LNCaP clone FGC (cell line): ENCODE results near the gene GRIP1.

ENCODE experiments used
- DNase-seq: peaks from one replicate; pipeline ENCODE4 v3.0.0-alpha.2; 2011; ENCODE audit warnings: low read depth
- H3K4me3 ChIP-seq: 2 replicates; pipeline ENCODE4 v1.5.1; 2011; ENCODE audit warnings: mild to moderate bottlenecking, low read depth, low read length, control low read depth
- TF ChIP-seq, protein P1 (sequence below): IDR thresholded peaks from 2 replicates; pipeline ENCODE4 v1.5.1; 2012; ENCODE audit warnings: mild to moderate bottlenecking; ENCODE audit not compliant: control insufficient read depth, insufficient read depth; ENCODE audit errors: extremely low read depth

Gene GRIP1

DNA sequence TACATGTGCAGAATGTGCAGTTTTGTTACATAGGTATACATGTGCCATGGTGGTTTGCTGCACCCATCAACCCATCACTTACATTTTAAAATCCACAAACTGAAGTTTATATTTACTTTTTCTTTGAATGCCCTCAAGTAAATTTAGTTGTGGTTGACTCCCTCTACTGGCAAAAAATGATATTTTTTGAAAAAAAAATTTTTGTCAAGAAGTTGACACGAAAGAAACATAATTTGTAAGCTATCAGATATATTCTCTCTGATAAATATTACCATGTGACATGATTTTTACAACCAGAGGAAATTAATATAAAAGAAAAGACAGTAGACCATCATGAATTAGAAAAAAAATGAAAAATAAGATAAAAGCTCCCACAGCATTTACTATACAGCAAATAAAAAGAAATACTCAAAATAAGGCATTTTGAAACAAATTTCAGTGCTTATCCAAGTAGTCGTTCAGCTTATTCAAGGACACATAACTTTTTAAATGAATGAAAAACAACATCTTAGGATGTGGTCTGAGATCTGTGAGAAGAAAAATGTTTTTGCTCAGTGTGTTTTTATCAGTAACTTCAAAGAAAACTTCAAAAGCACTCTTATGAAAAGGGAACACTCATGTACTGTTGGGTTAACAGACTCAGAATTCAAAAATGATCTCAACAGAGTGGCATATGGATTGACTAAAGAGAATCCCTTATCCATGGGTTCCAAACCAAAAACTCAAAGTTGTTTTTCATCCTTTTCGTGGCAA is 30.0 kb upstream of the GRIP1 start:
- H3K4me3 ChIP-seq: no peak overlapping the region
- DNase-seq: no peak
- TF ChIP-seq, protein P1, sequence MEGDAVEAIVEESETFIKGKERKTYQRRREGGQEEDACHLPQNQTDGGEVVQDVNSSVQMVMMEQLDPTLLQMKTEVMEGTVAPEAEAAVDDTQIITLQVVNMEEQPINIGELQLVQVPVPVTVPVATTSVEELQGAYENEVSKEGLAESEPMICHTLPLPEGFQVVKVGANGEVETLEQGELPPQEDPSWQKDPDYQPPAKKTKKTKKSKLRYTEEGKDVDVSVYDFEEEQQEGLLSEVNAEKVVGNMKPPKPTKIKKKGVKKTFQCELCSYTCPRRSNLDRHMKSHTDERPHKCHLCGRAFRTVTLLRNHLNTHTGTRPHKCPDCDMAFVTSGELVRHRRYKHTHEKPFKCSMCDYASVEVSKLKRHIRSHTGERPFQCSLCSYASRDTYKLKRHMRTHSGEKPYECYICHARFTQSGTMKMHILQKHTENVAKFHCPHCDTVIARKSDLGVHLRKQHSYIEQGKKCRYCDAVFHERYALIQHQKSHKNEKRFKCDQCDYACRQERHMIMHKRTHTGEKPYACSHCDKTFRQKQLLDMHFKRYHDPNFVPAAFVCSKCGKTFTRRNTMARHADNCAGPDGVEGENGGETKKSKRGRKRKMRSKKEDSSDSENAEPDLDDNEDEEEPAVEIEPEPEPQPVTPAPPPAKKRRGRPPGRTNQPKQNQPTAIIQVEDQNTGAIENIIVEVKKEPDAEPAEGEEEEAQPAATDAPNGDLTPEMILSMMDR: 0 out of 2 replicates have a peak, but pooled peaks have one; percentile 11

DNA sequence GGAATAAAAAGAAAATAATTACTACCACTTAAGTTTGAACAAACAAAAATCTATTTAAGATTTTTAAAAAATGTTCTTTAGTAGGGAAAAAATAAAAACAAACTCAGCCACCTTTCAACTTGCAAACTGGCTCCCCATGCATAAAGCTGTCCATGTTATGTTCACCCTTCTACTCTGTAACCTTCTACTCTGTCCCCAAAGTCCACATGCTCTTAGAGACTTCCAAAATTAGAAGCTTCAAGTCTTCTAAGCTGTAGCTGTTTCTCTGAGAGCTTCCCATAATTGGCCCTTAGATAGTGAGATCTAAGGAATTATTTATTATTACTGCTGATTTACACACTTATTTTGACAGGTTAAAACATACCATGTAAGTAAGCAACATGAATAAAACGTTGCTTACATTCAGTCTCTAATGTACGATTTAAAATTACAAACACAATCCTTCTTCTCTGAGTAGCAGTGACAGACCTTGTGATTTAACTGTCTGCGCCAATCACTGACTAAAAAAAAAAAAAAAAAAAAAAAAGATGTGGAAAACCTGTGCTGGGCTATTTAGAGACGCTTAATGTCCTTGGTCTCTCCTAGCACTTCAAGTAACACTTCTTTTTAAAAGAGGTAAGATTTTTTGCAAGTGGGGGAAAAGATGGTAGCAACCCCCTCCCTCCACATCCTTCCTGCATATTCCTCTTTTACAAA is 28.3 kb upstream of the GRIP1 start:
- DNase-seq: no peak
- TF ChIP-seq, protein P1: no peak
- no peak overlapping the region for H3K4me3 ChIP-seq

DNA sequence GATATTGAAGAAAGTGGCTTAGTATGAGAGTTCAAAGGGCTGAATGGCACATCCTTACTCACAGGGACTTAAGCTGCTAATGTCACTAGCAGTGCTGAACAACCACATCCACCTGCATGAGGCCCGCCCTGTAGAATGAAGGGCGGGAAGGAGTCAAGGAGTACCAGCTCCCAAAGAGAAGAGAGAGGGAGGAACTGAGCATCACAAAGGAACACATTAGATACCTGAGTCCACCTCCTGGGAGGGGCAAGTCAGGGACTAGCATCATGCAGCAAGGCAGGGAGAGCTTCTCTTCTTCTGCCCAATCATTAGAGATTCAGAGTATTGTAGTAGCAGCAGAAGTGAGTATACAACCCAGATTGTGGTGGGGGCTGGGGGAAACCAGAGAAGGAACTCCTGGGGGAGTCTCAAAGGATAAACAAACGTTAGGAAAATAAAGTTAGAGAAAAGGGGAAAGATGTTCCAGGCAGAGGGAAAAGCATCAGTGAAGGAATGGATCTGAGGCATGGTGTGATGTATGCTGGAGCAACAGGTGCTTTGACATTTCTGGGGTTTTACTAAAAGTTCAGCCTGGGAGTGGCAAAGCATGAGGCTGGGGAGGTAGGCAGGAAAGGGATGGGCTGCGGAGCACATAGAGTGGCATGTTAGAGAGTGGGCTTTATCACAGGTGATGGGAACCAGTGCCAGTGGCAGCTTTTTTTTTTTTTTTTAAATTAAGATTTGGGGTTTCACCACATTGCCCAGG is 21.0 kb upstream of the GRIP1 start:
- TF ChIP-seq, protein P1: no peak
- no peak overlapping the region for H3K4me3 ChIP-seq
- no peak for DNase-seq

DNA sequence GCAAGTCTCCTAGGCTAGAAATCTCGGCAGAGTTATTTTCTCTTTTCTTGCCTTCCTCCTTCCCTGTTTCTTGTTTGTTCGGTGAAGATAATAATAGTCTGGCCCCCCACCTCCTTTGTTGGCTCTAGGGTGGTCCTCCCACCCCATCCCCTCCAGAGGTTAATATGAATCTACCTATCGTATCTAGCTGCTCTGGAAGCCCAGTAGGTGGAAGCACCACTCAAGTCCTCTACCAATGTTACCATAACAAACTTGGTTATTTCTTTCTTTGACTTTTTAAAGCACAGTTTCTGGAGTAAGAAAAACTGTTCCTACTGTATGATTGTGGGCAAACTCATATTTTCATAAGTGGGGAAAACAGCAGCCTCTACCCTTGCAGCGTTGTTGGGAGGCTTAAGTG is 19.7 kb upstream of the GRIP1 start:
- no peak overlapping the region for H3K4me3 ChIP-seq
- no peak for DNase-seq
- TF ChIP-seq, protein P1: no peak

DNA sequence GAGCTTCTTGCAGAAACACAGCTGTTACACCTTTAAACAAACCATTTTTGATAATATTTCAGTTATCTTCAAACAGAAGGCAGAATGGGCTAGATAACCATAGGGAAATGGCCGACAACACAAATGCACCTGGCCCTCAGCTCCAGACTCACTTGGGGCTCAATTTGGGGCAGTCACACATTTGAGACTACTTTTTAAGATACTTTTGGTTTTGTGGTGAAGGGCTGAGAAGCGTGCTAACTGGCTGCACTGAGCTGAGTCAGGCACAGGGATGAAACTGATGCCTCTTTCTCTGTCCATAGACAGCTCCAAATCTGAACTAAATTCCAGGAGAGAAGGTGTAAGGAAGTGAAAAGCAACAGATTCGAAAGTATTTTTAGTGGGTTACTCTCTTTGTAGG is 18.5 kb upstream of the GRIP1 start:
- no peak overlapping the region for H3K4me3 ChIP-seq
- DNase-seq: no peak
- TF ChIP-seq, protein P1: no peak

DNA sequence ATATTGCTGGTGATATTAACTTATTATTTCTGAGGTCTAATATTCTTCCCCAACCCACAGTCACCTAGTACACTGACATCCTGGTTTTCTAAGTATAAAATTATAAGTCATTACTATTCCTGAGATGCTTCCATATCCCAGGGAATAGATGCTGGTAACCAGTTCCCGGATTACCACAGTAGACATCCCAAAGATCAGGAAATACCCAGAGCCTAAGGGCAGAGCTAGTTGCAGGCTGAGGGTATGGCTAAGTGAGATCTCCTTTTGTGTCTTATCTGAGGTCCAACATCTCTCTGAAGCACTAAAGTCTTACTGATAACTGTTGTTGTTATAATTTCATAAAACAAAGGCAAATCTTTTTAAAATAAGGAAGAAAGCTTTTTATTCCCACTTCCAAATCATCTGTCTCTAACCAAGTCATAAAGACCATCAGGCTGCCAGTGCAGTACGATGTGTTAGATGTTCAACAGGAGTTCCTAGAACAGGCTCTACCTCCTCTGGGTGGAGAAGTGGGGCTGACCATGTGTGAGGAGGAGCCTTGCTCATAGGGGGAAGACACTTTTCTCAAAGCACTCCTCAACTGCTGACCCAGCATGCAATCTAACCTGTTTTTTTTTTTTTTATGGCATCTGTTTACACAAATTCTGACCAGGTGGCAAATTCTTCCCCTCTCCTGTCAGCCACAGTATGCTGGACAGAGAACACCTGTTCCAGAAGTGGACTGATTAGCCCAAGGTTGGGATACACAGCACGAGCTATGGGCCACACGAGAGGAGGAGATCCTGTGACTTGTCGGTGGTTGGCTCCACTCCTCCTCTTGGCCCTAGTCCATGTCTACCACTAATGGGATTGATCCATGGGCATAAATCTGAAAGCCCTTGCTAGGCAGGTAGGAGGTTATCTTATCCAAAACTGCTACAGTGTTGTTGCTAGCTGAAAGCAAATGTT is 16.1 kb upstream of the GRIP1 start:
- no peak overlapping the region for H3K4me3 ChIP-seq
- no peak for DNase-seq
- TF ChIP-seq, protein P1: no peak
